HG03039 (cell line): ENCODE measurements around the gene MDH1.
"Not testable (repeated sequence)": the region's sequence is repeated elsewhere in the genome, so short reads cannot be mapped to it uniquely, and the experiment has no call there.

Experiments
- ATAC-seq: cut with Tn5 transposase; IDR thresholded peaks from one replicate; pipeline ENCODE4 v1.9.1; 2021; ENCODE audit warnings: mild to moderate bottlenecking, moderate library complexity; ENCODE audit not compliant: unreplicated experiment

Gene MDH1

DNA sequence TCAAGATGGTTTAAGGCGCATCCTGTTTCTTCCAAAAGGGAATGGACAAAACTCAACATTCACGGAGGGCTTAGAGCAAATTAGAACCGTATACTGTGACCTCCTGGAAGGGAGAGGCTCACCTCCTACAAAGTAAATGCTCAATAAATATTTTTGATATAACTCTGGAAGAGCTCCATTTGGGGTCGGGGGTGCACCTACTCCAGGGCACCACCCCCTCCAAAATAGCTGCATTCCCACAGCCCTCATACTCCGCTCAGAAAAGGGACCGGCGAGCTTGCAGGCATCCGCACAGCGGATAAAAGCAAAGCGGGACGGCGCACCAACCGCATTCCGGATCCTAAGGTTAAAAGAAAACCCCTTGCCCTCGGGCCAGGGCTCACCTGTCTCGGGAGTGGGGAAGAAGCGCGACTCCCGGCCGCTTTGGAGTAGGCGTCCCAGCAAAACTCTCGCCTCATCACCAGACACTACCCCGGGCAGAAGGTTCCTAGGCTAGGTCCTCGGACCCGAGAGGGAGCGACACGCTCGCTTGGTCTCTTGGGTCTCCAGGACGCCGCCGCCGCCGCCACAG is 864 bp upstream of the MDH1 start:
- ATAC-seq = no peak

GRCh38 chr2:63589148-63589958 is 590 bp downstream of the MDH1 start:
- no peak for ATAC-seq

DNA sequence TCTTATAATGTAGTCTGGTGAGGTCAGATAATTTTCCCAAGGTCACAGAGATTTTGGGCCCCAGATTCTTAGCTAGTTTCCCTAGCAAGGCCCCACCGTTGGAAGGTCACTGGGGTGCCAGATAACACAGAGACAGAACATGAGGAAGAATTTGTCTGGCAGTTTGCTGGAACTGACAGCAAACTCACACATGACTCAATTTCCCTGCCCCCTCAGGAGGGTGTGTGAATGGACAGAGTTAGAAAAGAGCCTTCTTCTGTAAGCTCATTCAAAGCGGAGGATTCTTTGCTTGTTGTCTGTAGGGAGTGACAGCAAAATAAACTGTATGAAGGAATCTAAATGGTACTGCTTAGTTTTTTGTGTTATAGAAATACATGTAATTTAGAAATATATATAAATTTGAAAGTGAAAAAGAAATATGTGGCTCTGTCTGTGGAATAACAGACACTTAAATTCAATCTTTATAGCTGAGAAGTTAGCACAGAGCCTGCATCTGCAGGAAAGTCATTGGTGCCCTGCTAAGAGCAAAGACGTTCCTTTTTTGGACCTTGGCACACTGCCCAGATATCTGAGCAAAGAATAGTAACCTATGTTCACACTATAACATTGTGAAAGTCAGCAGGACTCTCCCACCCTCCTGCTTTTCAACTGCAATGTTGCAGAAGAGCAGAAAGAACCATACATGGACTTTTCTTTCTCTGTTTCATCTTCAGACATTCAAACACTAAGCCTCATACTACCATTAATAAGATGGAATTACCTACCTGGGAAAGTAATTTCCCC is 2.1 kb downstream of the MDH1 start:
- ATAC-seq = no peak

GRCh38 chr2:63591566-63592175 is 2.9 kb downstream of the MDH1 start:
- no peak for ATAC-seq

- no peak for ATAC-seq
These were observed 5.9 kb downstream of the MDH1 start for GRCh38 chr2:63594660-63595059.

- no peak for ATAC-seq
These were observed 7.7 kb downstream of the MDH1 start for GRCh38 chr2:63596401-63596883.

- ATAC-seq = no peak
These were observed 10.2 kb downstream of the MDH1 start for GRCh38 chr2:63598981-63599380.

DNA sequence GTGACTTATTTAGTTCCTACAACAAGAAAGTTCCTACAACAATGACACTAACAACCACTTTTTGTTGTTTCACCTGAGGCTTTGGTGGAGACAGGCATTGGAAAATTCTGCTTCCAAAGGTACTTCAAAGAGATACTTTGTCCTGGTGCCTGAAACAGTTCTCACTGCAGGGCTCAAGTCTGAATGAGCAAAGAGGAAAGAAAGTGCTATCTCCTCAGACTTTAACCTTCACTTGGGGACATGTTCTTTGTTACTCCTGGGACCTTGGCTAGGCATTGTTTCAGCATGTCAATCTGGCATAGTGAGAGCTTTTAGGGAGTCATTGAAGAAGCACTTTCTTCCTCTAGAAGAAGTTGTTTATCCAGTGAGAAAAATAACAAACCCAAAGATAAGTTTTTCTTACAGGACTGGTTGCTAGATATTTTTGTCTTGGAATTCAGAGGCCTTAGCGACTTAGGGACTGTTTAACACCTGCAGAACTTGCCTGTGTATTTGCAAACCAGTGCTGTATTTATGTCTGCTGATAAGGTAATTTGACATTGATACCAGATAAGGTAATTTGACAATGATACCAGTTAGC is 12.2 kb downstream of the MDH1 start:
- ATAC-seq = no peak

DNA sequence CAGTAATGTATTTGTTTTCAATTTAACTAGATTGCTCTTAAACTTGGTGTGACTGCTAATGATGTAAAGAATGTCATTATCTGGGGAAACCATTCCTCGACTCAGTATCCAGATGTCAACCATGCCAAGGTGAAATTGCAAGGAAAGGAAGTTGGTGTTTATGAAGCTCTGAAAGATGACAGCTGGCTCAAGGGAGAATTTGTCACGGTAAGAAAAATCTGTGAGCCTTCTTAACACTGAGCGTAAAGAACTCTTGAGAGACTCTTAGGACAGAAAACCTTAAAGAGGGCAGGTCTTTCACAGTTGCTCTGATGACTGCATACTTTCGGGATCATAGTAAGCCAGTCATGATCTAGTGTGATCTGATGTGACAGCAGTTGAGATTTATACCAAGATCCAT is 15.9 kb downstream of the MDH1 start:
- no peak for ATAC-seq

GRCh38 chr2:63608865-63609264 is 20.1 kb downstream of the MDH1 start:
- not testable (repeated sequence) for ATAC-seq

- ATAC-seq = no peak
These were observed 21.8 kb downstream of the MDH1 start for GRCh38 chr2:63610525-63610924.

DNA sequence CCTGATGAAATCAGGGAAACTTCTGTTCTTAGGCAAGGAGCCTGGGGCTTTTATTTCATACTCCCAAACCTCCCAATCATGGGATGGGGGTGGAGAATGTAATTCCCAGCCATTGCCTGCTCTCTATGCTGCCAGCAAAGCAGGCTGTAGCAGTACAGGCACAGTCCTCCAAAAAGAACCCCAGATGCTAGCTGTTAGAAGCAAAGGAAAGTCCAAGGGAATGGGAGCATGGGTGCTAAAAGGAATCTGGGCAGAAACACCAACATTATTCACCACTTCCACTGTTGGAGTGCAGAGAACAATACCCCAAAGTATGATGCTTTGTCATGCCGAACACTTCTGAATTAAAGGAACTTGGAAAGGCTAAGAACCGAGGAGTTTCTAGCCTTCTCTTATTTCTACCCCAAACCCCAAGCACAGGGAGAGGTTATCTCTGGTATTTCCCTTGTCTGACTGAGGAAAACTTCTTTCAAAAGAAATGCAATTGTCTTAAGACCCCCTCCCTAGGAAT is 24.7 kb downstream of the MDH1 start:
- no peak for ATAC-seq

- ATAC-seq = no peak
These were observed 25.7 kb downstream of the MDH1 start for GRCh38 chr2:63614448-63614968.

GRCh38 chr2:63614983-63615945 is 26.5 kb downstream of the MDH1 start:
- no peak for ATAC-seq

- ATAC-seq = no peak
These were observed 28.6 kb downstream of the MDH1 start for GRCh38 chr2:63617366-63617765.

- ATAC-seq = no peak
These were observed 30.6 kb downstream of the MDH1 start for GRCh38 chr2:63619328-63619727.

DNA sequence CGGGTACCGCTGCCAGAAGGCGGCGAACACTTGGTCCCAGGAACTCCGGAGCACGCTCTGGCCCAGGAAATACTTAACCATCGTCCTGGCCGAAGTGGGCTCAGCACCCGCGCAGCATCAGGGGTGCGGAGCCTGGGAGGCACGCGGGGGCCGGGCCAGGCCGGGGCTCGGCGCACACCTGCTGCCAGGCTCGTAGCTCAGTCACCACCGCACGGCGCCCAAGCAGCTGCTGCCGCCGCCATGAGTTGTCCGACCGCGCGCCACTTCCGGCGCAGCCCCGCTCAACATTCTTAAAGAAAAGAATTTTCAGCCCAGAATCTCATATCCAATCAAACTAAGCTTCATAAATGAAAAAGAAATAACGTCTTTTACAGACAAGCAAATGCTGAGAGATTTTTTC is 34.0 kb downstream of the MDH1 start:
- ATAC-seq = no peak

- ATAC-seq = not testable (repeated sequence)
These were observed 35.0 kb downstream of the MDH1 start for GRCh38 chr2:63623763-63624162.

DNA sequence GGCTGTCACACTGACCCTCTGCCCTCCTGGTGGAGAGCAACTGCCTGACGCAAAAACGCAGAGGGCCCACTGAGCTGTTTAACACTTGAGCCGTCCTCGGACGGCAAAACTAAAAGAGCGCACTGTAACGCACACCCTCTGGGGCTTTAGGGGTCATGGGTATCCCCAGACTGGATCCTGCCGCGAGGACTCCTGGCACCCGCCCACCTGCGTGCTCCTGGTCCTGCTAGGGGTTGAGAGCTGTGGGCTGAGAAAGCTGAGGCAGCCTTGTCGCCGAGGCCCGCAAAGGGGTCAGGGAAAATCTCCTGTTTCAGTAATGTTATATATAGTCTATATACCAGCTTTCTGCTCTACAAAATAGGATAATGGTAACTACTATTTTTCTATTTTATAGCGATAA is 39.1 kb downstream of the MDH1 start:
- no peak for ATAC-seq
